Measurements from ENCODE around the gene DLX2. TPM values are rescaled to one million over a fixed set of nuclear protein-coding genes. Genes with fewer than 3 reads are reported as not detected.
"Not testable (repeated sequence)": the region's sequence is repeated elsewhere in the genome, so short reads cannot be mapped to it uniquely, and the experiment has no call there.

DLX2 gene
- polyA plus RNA-seq (ENCODE audit: insufficient read length in 4 of 4): under 1 TPM in 2 of 4 donors, not detected in 2; 0.11 to 0.12 TPM

DNA sequence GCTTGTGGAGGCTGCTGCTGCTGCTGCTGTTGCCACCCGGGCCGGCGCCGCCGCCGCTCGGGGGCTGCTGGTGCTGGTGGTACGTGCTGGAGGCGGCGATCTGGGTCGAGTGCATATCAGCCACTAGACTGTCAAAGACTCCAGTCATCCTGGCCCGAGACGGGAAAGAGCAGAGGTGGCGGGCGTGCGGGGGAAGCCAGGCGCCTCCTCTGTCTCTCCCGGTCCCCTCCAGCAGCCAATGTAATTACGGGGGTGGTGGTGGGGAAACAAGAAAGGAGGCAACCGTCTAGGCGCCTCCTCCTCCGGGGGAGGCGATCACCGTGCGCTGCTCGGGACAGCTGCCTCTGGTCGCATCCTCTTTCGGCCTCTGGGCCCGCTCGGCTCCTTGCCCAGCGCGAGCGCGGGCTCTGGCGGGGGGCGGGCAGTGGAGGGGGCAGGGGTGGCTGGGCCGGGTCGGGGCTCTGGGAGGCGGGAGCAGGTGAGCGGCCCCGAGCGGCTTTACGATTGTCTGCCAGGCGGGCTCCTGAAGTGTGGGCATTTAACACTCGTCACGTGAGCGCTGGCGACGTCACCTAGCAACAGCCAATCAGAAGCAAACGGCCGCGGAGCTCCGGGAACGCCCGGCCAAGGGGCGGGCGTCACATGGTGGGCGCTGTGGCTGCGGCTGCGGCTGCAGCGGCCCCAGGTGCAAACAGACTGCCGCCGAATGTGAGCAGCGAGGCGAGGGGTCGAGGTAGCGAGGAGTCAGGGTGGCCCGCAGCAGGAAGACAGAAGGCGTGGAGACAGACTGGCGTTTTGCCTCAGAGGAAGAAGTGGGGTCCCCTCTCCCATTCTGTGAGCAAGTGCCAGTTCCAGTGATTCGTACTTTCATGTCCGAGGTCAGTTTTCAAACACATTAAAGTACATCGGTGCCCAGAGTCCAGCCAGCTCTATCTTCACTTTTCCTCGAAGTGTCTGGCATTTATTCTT is at the start of gene DLX2:
Gene DLX2, minus strand, starts transcription at position 510 of the 969 bp plus-strand sequence. Its CDS starts 362 bp downstream, at position 148.
- peak in 3 of 4 donors; percentile 39 to 84 (median 76) for DNase-seq (ENCODE audit: low read depth in 4 of 4, low spot score in 2 of 4)

DNA sequence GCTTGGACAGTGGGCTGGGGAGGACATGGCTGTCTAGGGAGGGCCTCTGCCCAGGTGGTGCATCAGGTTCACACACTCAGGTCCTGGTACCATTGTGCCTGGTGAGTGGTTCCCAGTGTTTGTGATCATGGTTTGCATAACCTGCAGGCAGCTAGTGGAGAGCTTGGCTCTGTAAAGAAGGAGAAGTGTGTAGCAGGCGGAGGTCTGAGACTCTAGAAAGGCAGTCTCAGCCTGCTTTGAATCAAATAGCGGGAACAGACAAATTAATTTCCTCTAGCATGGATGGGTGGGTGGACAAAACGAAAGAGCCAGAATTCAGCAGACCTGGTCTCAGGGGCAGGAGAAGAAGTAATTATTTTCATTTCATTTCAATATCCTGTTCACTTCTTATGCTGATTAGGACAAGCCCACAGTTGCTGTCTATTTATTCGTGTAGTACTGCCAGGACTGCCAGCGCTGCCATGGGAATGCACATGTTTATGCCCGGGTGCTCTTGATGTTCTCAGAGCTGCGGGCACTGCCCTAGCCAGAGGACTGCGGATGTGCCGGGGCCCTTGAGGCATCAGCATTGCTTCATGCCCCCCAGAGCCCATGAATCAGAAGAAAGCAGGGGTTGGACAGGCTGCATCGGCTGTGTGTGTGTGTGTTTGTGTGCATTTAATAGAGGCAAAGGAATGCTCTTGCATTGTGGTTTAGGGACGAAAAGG is 45.4 kb upstream of the DLX2 start:
- DNase-seq (ENCODE audit: low read depth in 4 of 4, low spot score in 2 of 4): no peak

DNA sequence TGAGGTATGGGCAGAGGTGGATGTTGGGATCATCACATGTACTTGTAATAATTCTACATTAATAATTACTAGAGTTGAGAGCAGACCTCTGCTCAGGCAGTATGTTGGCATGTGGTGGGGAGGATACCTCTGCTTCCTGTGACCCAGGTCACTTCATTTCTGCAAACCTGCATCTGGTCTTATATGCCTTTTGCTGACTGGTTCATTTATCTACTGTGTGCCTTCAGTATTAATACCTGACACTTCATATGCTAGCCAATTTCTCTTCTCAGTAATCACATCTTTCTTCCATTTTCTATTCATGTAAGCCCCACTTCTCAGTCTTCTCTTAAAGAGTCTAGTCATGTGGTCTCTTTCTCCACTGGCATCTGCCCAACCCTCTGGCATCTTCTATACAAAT is 41.1 kb upstream of the DLX2 start:
- no peak for DNase-seq (ENCODE audit: low read depth in 4 of 4, low spot score in 2 of 4)

DNA sequence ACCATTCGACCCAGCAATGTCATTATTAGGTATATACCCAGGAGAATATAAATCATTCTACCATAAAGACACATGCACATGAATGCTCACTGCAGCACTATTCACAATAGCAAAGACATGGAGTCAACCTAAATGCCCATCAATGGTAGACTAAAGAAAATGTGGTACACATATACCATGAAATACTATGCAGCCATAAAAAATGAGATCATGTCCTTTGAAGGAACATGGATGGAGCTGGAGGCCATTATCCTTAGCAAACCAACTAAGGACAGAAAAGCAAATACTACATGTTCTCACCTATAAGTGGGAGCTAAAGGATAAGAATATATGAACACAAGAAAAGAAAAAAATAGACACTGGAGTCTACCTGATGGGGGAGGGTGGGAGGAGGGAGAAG is 36.0 kb upstream of the DLX2 start:
- not testable (repeated sequence) for DNase-seq (ENCODE audit: low read depth in 4 of 4, low spot score in 2 of 4)

DNA sequence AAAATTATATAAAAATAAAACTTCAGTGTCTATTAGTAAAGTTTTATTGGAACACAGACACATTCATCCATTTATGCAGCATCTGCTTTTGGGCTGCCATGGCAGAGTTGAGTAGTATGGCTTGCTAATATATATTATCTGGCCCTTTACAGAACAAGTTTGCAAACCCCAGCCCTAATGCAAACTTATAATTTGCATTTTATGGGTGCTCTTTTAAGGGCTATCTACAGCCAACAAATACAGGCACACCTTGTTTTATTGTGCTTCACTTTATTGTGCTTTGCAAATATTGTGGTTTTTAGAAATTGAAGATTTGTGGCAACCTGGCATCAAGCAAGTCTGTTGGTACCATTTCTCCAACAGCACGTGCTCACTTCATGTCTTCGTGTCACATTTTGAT is 35.2 kb upstream of the DLX2 start:
- no peak for DNase-seq (ENCODE audit: low read depth in 4 of 4, low spot score in 2 of 4)

DNA sequence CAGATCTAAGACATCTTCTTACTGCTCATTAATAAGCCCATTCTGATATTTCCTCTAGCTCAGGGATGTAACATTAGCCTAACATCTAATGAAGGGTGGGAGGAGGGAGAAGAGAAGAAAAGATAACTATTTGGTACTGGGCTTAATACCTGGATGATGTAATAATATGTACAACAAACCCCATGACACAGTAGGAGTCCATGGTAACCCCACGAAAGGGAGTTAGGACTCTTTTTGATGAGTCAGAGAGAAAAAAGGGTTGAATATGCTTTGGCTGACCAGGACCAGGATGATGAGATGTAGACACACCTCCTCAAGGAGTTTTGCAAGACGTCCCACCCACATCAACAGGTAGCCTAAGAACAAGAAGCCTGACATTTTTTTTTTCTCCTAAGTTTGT is 34.4 kb upstream of the DLX2 start:
- no peak for DNase-seq (ENCODE audit: low read depth in 4 of 4, low spot score in 2 of 4)

DNA sequence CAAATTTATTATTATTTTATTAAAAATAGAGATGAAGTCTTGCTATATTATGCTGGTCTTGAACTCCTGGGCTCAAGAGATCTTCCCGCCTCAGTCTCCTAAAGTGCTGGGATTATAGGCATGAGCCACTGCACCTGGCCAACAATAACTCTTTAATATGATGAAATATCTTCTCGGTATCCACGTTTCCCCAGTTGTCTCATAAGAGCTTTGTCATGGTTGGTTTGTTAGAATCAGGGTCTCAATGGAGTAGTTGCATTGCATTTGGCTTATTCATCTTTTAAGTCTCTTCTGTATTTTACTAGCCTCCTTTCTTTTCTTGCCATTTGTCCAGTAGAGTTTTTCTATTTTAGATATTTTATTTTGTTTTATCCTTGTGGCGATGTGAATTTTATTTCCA is 32.7 kb upstream of the DLX2 start:
- no peak for DNase-seq (ENCODE audit: low read depth in 4 of 4, low spot score in 2 of 4)

DNA sequence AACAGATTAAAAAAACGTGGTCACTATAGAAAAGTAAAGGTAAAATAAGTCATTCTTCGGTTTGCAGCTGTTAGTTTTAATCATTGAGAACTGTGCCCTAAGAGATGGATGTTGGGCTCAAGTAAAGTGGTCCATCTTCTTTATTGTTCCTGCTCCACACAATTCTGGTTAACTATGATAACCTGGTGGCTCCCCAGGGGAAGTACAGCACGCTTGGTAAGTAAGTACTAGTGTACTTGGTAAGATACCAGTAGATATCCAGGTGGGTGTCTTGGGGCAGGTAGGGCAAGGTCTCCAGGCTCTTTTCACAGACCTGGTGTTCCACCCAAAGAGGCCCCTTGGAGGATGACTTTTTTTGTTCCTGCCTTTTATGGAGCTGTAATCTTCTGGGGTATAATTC is 31.6 kb upstream of the DLX2 start:
- DNase-seq (ENCODE audit: low read depth in 4 of 4, low spot score in 2 of 4): no peak

DNA sequence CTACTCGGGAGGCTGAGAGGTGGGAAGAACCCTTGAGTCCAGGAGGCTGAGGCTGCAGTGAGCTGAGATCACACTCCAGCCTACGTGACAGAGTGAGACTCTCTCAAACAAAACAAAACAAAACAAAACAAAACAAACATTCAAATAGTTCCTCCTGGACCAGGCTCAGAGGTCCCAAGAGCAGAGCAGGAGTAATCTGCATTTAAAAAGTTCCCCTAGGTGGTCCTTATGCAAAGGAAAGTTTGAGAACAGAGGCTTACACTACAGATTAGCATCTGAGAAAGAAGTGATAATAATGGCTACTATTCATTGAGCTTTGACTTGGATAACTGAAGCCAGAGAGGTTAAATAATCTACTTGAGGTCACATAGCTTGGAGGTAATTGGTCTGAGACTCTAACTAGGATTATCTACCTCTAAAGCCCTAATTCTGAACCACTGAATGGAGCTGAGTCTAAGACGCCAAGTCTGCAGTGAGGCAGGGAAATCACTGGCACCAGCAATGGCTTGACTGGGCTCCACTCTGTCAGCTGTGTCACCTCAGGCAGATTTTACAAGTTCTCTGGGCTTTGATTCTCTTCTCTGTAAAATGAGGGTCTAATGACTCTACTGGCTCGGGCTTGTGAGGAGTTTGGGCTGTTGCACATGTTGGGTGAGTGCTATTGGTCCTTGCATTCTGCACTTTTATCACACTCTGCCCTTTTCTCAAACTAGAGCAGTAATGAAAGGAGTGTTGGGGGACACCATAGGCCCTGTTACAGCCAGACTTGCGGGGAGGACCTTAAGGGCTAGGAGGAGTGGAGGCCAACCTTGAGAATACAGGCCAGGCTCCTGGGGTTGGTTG is 29.2 kb upstream of the DLX2 start:
- DNase-seq (ENCODE audit: low read depth in 4 of 4, low spot score in 2 of 4): no peak

DNA sequence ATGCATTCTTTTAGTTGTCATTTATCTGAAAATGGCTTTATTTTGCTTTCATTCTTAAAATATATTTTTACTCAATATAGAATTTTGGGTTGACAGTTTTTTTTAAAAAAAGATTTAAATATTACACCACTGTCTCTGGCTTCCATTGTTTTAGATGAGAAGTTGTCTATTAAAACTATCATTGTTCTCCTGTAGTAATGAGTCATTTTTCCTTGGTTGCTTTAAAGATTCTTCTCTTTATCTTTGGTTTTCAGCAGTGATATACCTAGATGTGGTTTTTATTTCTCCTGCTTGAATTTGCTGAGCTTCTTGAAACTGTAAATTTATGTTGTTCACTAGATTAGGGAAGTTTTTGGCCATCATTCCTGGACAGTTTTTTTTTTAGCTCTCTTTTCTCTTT is 26.7 kb upstream of the DLX2 start:
- no peak for DNase-seq (ENCODE audit: low read depth in 4 of 4, low spot score in 2 of 4)

DNA sequence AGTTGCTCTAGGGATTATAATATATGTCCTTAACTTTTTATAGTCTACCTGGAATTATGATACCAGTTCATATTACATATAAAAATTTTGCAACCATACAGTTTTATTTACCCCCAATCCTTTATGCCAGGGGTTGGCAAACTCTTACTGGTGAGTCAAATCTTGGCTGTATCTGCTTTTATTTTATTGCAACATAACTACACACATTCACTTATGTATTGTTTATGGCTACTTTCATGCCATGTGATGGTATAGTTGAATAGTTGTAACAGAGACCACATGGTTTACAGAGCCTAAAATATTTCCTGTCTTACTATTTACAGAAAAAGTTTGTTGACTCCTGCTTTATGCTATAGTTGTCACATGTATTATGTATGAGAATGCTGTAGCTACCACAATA is 25.8 kb upstream of the DLX2 start:
- DNase-seq (ENCODE audit: low read depth in 4 of 4, low spot score in 2 of 4): no peak

DNA sequence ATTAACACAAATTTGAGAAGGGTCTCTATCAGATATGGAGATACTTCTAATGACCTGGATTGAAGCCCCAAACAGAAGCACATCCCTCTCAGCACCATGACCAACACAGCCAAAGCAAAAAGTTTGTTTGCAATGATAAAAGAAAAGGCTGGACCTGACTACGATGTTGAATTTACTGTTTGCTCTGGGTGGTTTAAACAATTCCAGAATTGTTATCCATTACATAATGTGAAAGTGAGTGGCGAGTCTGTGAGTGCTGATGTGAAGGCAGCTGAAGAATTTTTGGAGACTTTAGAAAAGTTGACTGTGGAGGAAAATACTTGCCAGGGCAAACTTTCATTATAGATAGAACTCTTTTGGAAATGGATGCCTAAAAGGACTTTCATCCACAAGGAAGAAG is 17.4 kb upstream of the DLX2 start:
- no peak for DNase-seq (ENCODE audit: low read depth in 4 of 4, low spot score in 2 of 4)

DNA sequence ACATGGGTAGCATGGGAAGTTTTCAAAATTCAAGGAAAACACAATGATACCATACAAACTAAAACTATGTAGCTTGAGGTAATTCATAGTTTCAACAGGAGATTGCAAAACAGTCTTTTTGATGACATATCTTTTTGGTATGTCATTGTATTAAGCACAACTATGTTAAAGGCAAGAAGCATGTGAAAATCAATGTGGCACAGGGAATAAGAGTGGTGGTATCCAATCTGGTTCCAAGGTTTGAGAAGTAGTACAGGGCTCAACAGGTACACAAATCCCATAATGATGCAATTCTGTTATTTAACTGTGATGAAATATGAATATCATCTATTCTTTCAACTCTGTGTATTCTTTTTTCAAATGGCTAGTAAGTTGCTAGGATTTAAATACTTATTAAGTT is 16.4 kb upstream of the DLX2 start:
- DNase-seq (ENCODE audit: low read depth in 4 of 4, low spot score in 2 of 4): no peak

DNA sequence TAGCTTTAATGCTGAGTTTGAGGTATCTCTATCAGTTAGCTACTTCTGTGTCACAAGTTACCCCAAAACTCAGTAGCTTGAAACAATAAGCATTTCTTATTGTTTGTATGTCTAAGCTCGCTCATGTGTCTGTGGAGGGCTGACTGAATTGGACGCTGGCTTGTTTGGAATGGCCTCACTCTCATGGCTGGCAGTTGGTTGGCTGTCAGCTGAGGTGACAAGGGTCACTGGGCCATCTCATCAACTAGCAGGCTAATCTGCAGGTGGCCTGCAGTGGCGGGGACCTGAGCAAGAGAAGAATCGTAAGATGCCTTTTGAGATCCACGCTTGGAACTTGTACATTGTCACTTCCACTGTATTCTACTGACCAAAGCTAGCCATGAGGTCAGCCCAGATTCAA is 13.4 kb upstream of the DLX2 start:
- no peak for DNase-seq (ENCODE audit: low read depth in 4 of 4, low spot score in 2 of 4)

DNA sequence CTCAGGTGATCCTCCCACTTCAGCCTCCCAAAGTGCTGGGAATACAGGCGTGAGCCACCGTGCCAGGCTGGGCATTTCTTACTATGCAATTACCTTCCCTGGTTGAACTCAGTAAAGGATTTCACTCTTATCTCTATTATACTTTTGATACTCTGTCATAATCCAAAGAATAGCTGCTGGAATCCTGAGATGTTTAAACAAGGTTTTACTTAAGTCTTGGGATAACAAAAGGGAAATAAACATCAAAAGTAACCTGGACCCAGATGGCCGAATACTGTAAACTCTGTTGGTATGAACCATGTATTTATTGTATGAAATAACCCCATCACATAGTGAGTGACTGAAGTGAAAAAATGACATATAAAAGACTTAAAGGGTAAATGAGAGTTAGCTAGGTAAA is 11.9 kb upstream of the DLX2 start:
- no peak for DNase-seq (ENCODE audit: low read depth in 4 of 4, low spot score in 2 of 4)

DNA sequence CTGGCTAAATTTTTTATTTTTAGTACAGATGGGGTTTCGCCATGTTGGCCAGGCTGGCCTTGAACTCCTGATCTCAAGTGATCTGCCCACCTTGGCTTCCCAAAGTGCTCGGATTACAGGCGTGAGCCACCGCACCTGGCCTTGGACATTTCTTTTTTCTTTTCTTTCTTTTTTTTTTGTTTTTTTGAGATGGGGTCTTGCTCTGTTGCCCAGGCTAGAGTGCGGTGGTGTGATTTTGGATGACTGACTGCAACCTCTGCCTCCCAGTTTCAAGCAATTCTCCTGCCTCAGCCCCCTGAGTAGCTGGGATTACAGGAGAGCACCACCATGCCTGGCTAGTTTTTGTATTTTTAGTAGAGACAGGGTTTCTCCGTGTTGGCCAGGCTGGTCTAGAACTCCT is 11.5 kb upstream of the DLX2 start:
- DNase-seq (ENCODE audit: low read depth in 4 of 4, low spot score in 2 of 4): not testable (repeated sequence)

DNA sequence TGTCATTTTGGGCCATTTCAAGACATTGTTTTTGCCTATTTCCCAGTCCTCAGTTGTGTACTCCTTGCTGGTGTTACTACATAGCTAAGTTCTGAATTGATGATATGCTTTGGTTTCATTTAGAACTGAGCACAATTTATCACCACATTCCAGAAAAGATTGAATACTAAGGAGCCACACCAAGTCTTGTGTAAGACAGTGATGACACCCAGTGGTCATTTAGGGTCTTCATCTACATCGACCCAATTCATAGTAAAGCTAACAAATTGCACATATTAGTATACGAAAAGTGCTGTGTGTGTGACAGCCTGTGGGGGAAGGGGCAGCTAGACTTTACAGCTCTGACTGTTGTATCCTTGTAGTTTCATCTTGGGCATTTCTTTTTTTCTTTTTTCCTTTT is 10.9 kb upstream of the DLX2 start:
- no peak for DNase-seq (ENCODE audit: low read depth in 4 of 4, low spot score in 2 of 4)

DNA sequence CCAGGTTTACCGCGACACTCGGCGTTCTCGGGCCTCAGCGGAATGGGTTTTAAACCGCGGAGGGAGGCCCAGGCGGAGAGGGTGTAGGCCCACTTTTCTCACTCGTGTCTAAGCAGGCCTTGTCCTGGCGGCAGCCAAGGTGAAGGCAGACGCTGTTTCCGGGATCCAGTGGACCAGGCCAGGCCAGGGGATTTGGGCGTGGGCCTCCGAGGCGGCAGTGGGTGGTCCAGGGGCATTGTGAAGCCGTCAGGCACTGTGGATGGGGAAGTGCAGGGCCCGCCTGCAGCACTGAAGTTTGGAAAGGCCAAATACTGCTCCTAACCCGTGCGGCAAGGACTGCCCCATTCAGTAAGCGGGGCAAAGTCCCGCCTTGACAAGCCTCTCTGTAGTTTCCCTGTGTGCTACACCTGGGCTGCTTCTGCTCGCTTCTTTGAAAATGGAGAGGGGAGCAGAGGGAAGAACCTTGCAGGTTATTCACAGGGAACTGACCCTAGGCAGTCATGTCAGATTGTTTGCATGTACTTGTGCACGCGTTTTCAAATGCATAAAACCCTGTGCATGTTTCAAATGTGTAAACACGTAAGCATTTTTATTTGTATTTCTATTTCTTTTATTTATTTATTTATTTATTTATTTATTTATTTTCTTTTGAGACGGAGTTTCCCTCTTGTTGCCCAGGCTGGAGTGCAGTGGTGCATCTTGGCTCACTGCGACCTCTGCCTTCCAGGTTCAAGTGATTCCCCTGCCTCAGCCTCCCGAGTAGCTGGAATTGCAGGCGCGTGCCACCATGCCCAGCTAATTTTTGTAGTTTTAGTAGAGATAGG is 7.5 kb upstream of the DLX2 start:
- DNase-seq (ENCODE audit: low read depth in 4 of 4, low spot score in 2 of 4): no peak

DNA sequence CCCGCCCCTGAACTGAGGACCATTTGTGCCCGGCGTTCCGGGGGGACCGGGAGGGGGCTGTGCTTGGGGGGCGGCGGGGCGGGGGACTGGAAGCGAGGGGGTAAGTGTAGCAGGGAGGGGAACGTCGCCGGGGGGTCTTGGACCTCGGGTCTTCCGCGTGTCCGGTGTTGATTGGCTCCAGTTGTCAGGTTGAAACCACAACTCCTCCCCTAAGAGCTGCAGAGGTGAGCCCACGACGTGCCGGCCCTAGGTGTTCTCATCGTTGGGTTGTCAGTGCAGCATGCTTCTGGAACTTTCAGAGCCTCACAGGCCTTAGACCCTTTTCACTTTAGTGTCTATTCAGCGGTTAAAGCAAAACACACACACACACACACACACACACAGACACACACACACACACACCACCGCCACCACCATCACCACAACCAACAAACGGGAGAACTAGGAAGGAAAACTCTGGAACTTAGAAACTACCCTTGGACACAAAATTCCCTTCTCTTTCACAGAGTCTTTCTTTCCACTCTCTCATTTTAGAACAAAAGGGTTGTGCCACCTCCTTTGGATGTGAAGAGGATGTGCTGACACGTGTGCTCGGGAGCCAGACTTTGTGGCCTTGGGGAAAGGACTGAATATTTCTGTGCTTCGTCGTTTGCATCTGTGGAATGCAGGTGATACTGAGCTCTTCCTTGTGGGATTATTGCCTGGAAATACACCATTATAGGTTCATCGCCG is 6.7 kb upstream of the DLX2 start:
- peak in 1 of 4 donors; percentile 11 for DNase-seq (ENCODE audit: low read depth in 4 of 4, low spot score in 2 of 4)
